Spinal cord (tissue), 10 donors: ENCODE results near the gene RASA3. TPM values are rescaled to one million over a fixed set of nuclear protein-coding genes. Genes with fewer than 3 reads are reported as not detected.
"Not testable (repeated sequence)": the region's sequence is repeated elsewhere in the genome, so short reads cannot be mapped to it uniquely, and the experiment has no call there.

Experiments
- DNase-seq, 6 donors: peaks; one replicate each; pipeline versions ENCODE4 v3.0.0 to v3.0.0-alpha.2; 2013 to 2015; ENCODE audit warnings: low spot score in 6 of 6, low read depth in 4 of 6
- H3K27ac ChIP-seq: one replicate; pipeline ENCODE4 v1.5.1; 2013; ENCODE audit warnings: low read depth, low read length, control low read depth
- H3K27me3 ChIP-seq: one replicate; pipeline ENCODE4 v1.6.1; 2013; ENCODE audit warnings: low read length; ENCODE audit not compliant: control insufficient read depth, insufficient read depth
- H3K36me3 ChIP-seq: one replicate; pipeline ENCODE4 v1.6.1; 2013; ENCODE audit warnings: low read length; ENCODE audit not compliant: control insufficient read depth, insufficient read depth
- H3K4me1 ChIP-seq: one replicate; pipeline ENCODE4 v1.6.1; 2013; ENCODE audit warnings: low read length; ENCODE audit not compliant: control insufficient read depth, insufficient read depth
- H3K4me3 ChIP-seq: one replicate; pipeline ENCODE4 v1.5.1; 2013; ENCODE audit warnings: low read depth, low read length, control low read depth
- H3K9me3 ChIP-seq: one replicate; pipeline ENCODE4 v1.6.1; 2013; ENCODE audit warnings: low read length; ENCODE audit not compliant: control insufficient read depth, insufficient read depth
- WGBS: methylation state at CpG from one replicate; pipeline ENCODE4 v1.1.5; 2013; ENCODE audit warnings: missing lambda C conversion rate; ENCODE audit not compliant: insufficient coverage; 5-methylcytosine and 5-hydroxymethylcytosine counted together
- polyA plus RNA-seq, 2 donors: library from polyadenylated mRNA; unstranded; fragments of 120-200 nt; gene quantifications; one replicate each; pipeline ENCODE4 v1.2.1, GENCODE V29; 2013; ENCODE audit not compliant: insufficient read length in 2 of 2
- total RNA-seq, 2 donors: library from RNA; depleted of rRNA in 1 of 2; stranded (reverse); fragments of 120-200 nt in 1 of 2; fragments of >200 nt in 1 of 2; gene quantifications; one replicate each; pipeline versions ENCODE4 v1.2.3 to v1.2.4, GENCODE V29; 2013 to 2014
- donor health status: healthy.

The RASA3 gene
- total and polyA plus RNA-seq, 4 donors: 15.2 to 31.6 (median 23.2) TPM

DNA sequence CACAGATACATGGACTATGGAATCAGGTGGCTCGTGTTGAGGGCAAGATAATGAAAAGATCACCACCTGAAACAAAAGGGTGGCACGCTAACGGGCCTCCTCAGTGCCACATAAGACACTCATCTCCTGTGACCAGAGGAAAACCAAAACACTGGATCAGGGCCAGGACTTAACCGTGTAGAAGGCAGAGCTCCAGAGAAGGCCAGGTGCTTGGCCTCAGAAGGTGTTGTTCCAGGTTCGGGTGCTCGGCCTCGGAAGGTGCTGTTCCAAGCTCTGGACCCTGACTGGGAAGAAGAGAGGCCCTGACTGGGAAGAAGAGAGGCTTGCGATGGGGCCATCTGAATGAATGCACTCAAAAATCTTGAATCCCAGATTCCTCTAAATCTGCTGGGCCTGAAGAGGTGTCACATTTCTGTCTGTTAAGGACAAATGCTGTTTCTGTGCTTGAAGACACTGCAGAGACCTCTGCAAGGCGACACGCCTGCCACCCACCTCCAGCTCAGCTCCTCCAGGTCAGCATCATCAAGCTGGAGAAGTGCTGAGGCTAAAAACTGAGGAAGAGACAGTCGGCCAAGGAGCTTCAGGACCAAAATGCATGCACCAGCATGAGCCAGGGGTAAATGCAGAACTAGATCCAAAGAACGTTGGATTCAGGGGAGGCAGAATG, 2.7 kb upstream of the RASA3 start:
- 80% methylated on average over 12 of the region's 12 CpGs for WGBS
- no peak overlapping the region for H3K27ac ChIP-seq

DNA sequence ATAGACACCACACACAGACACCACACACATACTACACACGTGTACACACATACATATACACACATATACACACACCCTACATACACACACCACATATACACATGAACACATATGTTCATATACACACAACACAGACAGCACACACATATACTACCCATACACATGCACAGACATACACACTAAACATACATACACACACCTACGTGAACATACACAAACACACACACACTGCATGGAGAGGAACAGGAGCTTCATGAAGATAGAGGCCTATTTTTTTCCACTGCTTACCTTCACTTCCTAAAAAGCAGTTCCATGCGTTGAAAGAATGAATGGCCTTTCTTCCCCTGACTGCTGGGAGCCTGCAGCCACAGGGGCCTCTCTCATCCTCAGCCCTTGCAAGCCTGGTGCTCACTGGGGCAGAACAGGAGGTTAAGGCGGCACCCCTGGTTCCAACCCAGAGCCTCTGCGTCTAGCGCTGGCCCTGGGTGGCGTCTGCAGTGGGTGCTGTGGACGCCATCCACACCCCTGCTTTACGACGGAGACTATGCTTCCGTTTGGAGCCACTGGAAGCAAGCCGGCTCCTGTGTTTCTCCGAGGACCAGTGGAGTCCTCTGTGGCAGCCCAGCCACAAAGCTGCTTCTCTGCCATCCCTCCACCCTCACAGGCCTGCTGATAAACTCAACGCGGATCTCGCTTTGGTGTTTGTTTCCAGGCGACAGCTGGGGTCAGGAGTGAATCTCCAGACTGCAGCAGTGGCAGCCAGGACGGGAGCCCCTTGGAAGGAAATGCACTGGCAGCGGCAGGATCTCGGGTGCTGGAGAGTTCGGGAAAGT, 1.9 kb upstream of the RASA3 start:
- H3K36me3 ChIP-seq: no peaks in the 10 kb centered on the region
- H3K9me3 ChIP-seq: no peaks in the 10 kb centered on the region
- peak overlapping the region; percentile 61 for H3K27ac ChIP-seq
- peak in 1 of 6 donors; percentile 38 for DNase-seq
- no peak overlapping the region for H3K4me3 ChIP-seq
- peaks cover 38% of the 10 kb centered on the region for H3K4me1 ChIP-seq
- 32% methylated on average over 21 of the region's 21 CpGs for WGBS
- H3K27me3 ChIP-seq: no peaks in the 10 kb centered on the region

More for the DNA sequence above, 2.7 kb upstream of the RASA3 start:
- Histone ChIP-seq H3K4me1 (peaks cover 31% of the 10 kb centered on the region), H3K4me3 (no peak overlapping the region), H3K36me3 (no peaks in the 10 kb centered on the region), H3K9me3 (no peaks in the 10 kb centered on the region), H3K27me3 (no peaks in the 10 kb centered on the region)
- DNase-seq: no peak

DNA sequence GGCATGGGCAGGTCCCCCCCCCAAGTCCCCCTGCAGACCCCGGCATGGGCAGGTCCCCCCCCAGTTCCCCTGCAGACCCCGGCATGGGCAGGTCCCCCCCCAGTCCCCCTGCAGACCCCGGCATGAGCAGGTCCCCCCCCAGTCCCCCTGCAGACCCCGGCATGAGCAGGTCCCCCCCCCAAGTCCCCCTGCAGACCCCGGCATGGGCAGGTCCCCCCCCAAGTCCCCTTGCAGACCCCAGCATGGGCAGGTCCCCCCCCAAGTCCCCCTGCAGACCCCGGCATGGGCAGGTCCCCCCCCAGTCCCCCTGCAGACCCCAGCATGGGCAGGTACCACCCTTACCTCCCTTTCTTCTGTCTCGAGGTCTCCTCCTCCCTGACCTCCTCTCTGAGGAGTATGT, 1.1 kb upstream of the RASA3 start:
- not testable (repeated sequence) for H3K27me3 ChIP-seq, H3K4me3 ChIP-seq, H3K27ac ChIP-seq, H3K9me3 ChIP-seq, H3K36me3 ChIP-seq, DNase-seq
- peaks cover 45% of the 10 kb centered on the region for H3K4me1 ChIP-seq
- no CpG with 5 or more reads among the region's 7 CpGs for WGBS

DNA sequence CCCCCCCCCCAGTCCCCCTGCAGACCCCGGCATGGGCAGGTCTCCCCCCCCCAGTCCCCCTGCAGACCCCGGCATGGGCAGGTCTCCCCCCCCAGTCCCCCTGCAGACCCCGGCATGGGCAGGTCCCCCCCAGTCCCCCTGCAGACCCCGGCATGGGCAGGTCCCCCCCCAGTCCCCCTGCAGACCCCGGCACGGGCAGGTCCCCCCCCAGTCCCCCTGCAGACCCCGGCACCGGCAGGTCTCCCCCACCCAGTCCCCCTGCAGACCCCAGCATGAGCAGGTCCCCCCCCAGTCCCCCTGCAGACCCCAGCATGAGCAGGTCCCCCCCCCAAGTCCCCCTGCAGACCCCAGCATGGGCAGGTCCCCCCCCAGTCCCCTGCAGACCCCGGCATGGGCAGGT, 703 bp upstream of the RASA3 start:
- no CpG with 5 or more reads among the region's 9 CpGs for WGBS
- not testable (repeated sequence) for H3K4me3 ChIP-seq, DNase-seq, H3K36me3 ChIP-seq, H3K9me3 ChIP-seq, H3K27me3 ChIP-seq, H3K27ac ChIP-seq
- H3K4me1 ChIP-seq: peaks cover 49% of the 10 kb centered on the region

DNA sequence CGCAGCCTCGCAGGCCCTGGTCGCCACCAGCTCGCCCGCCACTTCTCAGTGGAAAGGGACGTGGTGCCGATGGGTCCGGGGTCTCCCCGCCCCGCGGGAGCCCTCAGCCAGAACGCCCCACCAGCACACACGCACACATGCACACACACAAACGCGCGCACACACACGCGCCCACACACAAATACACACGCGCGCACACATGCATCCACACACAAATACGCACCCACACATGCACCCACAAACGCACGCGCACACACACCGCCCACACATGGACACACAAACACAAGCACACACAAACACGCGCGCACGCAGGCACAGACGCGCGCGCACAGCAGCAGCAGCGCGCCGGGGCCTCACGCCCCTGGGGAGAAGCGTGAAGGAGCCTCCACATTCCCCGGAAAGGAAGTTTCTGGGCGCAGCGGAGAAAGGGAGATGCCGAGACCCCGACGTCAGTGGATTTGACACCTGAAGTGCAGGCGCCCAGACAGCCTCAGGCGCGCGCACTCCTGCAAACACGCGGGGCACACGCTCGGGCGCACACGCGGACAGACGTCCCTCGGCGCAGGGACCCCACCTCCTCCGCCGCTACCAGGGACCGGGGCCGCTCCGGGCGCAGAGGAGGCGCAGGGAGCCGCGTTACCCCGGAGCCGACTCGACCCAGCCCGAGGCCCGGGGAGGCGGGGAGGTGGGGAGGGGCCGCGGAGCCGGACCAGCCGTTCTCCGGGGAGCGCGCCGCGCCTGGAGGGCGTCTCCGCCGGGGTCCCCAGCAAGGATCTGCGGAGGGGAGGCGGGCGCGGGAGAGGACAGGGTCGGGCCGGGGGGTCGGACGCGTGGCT, 622 bp downstream of the RASA3 start:
- peaks cover 15% of the 10 kb centered on the region for H3K36me3 ChIP-seq
- no peaks in the 10 kb centered on the region for H3K9me3 ChIP-seq
- DNase-seq: peak in 2 of 6 donors; percentile 77 to 82
- WGBS: under 1% methylated on average over 93 of the region's 95 CpGs
- peak overlapping the region; percentile 78 for H3K4me3 ChIP-seq
- no peaks in the 10 kb centered on the region for H3K27me3 ChIP-seq
- H3K4me1 ChIP-seq: peaks cover 62% of the 10 kb centered on the region
- H3K27ac ChIP-seq: peak overlapping the region; percentile 65

DNA sequence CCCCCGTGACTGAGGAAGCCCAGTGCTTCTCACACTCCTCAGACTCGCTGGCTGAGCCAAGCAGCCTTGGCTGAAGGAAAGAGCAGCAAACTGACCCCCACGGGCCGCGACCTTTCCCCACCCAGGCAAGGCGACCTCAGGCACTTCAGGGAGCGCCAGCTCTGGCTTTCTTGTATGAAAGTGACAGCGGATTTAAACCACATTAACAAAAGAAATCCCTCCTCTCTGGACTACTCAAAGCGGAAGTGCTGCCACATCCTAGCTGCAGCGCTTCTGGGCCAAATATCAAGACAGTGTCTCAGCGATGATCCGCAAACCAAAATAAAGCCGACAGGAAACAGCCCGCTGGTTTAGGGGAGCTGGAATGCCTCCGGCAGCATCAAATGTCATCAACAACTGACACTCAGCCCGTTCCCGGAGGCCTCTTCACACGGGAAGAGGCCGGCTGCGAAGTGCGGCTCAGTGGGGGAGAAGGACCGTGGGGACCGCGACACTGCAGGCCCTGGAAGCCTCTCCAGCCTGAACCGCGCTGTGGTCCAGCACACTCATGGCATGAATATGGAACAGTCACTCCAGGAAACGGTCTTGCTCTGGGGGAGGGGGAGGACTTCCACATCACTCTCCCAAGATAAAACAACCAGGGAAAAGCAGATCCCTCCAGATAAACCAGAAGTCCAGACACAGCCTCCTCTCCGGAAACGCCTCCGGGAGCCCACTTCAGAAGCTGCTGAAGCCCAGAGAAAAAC, 1.4 kb downstream of the RASA3 start:
- H3K4me1 ChIP-seq: peaks cover 64% of the 10 kb centered on the region
- 4% methylated on average over 28 of the region's 30 CpGs for WGBS
- H3K27ac ChIP-seq: peak overlapping the region; percentile 65

DNA sequence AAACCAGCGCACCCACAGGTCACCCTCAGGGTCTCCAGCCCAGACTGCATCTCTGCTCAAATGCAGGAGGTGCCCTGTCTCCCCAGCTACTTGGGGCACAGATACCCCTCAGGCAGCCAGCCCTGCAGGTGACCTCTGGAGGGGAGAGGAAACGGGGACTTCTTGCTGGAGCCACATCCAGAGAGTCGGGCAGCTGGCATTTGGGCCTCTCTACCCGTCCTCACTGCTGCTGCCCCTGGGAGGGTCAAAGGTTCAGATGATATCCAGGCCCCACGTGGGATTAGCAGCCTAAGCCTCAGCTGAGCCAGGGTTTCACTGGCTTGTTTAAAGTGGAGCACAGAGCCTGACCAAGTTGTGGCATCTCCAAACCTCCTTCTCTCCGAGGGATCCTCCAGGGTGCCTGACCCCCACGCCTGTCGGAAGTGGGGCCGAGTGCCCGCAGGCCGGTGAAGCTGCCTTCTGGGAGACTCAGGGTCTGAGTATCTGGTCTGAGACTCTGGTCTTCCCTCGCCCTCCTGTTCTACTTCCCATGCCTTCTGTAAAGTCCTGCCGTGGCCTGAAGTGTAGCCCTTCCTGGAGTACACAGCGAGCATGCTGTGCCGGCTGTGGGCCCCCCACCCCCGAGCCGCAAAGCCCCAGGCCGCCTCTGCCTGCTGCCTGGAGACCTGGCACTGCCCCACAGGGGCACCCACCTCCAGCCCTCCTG, 2.1 kb downstream of the RASA3 start:
- DNase-seq: no peak
- Histone ChIP-seq H3K9me3 (no peaks in the 10 kb centered on the region), H3K27ac (peak overlapping the region; percentile 65), H3K27me3 (no peaks in the 10 kb centered on the region), H3K36me3 (peaks cover 15% of the 10 kb centered on the region), H3K4me1 (peaks cover 64% of the 10 kb centered on the region), H3K4me3 (peak overlapping the region; percentile 78)
- WGBS: 35% methylated on average over 18 of the region's 18 CpGs

More for the DNA sequence above, 1.4 kb downstream of the RASA3 start:
- Histone ChIP-seq H3K4me3 (peak overlapping the region; percentile 78), H3K27me3 (no peaks in the 10 kb centered on the region), H3K36me3 (peaks cover 15% of the 10 kb centered on the region), H3K9me3 (no peaks in the 10 kb centered on the region)
- DNase-seq: peak in 2 of 6 donors; percentile 78 to 82

DNA sequence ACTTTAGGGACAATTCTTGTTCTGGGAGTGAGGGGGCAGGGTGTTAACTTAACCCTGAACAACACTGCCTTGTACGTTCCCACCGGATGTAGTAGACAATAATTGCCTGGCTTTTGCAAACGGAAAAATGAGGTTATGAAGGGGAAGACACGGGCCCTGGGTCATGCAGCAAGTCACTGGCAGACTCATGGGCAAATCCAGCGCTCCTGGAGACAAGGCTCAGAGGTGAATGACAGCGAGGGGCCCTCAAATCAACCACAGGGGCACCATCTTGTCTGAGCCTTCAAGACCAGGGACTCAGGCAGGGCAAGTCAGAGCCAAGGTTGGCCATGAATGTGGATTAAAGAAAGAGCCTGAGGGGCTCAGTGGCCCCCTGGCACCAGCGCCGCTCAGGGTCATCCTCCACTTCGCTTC, 2.8 kb downstream of the RASA3 start:
- H3K9me3 ChIP-seq: no peaks in the 10 kb centered on the region
- H3K27me3 ChIP-seq: no peaks in the 10 kb centered on the region
- no peak overlapping the region for H3K4me3 ChIP-seq
- DNase-seq: no peak
- peaks cover 15% of the 10 kb centered on the region for H3K36me3 ChIP-seq
- peaks cover 57% of the 10 kb centered on the region for H3K4me1 ChIP-seq
- 77% methylated on average over 8 of the region's 9 CpGs for WGBS
- H3K27ac ChIP-seq: peak overlapping the region; percentile 65
